Right lobe of liver (tissue), 4 donors: ENCODE measurements around the gene A4GALT.

Experiments
- CTCF ChIP-seq, 4 donors: fragments of 200-600 bp in 3 of 4; fragments of 450-650 bp in 1 of 4; IDR thresholded peaks; one replicate each; pipeline versions ENCODE4 v1.5.1 to v1.8.0; 2016 to 2022; ENCODE audit warnings: antibody characterized with exemption in 4 of 4, mild to moderate bottlenecking in 2 of 4
- POLR2A ChIP-seq: fragments of 450-650 bp; IDR thresholded peaks from one replicate; pipeline ENCODE4 v1.6.1; 2017; ENCODE audit warnings: antibody characterized with exemption, mild to moderate bottlenecking
- donor health status: DM: no; HTN: no; CAD: no.
- donor health status: DM: no; HTN: no; CAD: no.
- donor health status: DM: no; HTN: yes; CAD: no.

- no peak for TF ChIP-seq POLR2A
- TF ChIP-seq CTCF (IDR thresholded peaks at IDR 0.05): no peak
Measured at GRCh38 chr22:42673898-42674401, 46.7 kb downstream of the A4GALT start.
